Activated CD8-positive, alpha-beta memory T cell treated with anti-CD3 and anti-CD28 coated beads, Interleukin-2, amount 50 U/mL, for 24 hours (primary cell): Measurements from ENCODE around the gene OPRL1.

Experiments used
- DNase-seq: peaks from one replicate; pipeline ENCODE4 v3.0.0-alpha.2; 2020; ENCODE audit errors: extremely low read depth

Gene OPRL1

DNA sequence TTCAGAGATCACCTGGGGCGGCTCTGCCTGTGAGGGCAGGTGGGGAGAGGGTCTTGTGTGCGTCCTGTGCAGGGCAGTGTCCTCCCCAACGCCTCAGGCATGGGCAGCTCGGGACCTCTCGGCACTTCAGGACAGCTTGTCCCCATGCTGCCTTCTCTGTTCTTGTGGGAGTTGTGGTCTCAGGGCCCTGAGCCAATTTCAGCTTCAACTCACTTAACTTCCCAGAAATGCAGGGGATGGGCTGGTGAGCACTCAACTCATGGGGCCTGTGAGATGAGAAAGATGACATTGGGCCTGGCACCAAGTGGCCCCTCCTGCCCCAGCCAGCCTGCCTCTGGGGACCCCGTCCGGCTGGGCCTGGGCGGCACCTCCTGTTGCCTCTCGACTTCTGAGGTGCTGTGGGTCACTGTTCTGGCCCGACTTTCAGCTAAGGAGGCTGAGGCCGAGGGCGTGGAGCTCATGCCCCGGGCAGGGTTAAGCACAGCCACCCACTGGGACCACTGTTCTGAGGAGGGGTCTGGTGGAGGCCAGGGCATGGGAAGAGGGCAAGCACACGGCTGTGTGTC is 7.3 kb upstream of the OPRL1 start:
- no peak for DNase-seq

- no peak for DNase-seq
These were observed 6.3 kb upstream of the OPRL1 start for GRCh38 chr20:64073476-64074183.

DNA sequence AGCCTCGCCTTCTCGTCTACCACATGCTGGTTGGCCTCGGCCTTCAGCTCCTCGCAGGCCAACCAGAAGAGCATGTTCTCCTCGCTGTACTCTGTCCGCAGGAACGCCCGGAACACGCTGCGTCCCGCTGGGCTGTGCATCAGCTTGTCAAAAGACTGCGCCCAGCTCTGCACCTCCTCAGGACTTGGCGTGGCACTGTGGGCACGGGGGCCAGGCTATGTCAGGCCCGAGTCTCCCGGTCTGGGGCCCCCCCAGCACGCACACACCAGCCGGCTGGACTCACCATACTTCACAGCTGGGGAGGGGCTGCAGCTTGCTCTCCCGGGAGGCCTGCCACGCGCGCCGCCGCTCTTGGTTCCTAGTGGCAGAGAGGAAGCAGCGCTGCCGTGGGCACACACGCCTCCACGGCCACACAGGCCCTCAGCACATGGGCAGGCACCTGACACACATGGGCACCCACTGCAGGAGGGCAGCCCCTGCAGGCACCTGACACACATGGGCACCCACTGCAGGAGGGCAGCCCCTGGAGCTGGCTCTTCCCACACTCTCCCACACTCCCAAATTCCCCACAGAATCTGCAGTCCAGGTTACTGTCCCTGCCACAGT is 5.6 kb upstream of the OPRL1 start:
- DNase-seq: no peak

- DNase-seq: no peak
These were observed 4.9 kb upstream of the OPRL1 start for GRCh38 chr20:64074963-64075362.

- DNase-seq: no peak
These were observed 4.3 kb upstream of the OPRL1 start for GRCh38 chr20:64075556-64075955.

- DNase-seq: no peak
These were observed 3.6 kb upstream of the OPRL1 start for GRCh38 chr20:64076061-64076997.

GRCh38 chr20:64077094-64077493 is 2.8 kb upstream of the OPRL1 start:
- DNase-seq: no peak

- DNase-seq: no peak
These were observed 2.4 kb upstream of the OPRL1 start for GRCh38 chr20:64077541-64077875.

DNA sequence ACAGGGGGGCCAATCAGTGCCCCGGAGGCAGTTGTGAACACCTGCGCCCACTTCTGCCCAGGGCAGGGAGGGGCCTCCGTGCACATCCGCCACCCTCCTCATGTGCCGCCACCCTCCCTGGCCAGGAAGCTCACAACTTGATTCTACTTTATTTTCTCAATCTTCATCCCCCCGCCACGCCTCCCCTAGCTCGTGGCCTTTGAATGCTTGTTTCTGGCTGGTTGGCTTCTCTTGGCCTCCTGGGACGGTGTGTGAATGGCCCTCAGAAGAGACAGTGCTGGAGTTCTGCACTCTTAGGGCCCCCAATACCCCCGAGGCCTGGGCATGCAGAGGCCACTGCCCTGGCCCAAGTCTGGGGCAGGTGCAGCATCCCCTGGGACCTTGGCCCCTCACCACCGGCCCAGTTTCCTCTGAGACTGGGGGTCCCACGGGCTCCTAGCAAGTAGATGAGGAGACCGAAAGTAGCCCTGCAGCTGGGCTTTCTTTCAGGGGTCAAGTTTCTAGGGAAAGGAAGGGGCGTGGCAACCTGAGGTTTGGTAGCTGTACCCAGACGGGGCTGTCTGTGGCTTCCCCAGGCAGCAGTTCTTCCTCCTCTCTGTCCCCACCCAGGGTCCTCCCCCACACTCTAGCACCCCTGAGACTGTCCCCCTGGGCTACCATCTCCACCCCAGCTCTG is 1.9 kb upstream of the OPRL1 start:
- DNase-seq: no peak

- no peak for DNase-seq
These were observed 979 bp upstream of the OPRL1 start for GRCh38 chr20:64078934-64079272.

DNA sequence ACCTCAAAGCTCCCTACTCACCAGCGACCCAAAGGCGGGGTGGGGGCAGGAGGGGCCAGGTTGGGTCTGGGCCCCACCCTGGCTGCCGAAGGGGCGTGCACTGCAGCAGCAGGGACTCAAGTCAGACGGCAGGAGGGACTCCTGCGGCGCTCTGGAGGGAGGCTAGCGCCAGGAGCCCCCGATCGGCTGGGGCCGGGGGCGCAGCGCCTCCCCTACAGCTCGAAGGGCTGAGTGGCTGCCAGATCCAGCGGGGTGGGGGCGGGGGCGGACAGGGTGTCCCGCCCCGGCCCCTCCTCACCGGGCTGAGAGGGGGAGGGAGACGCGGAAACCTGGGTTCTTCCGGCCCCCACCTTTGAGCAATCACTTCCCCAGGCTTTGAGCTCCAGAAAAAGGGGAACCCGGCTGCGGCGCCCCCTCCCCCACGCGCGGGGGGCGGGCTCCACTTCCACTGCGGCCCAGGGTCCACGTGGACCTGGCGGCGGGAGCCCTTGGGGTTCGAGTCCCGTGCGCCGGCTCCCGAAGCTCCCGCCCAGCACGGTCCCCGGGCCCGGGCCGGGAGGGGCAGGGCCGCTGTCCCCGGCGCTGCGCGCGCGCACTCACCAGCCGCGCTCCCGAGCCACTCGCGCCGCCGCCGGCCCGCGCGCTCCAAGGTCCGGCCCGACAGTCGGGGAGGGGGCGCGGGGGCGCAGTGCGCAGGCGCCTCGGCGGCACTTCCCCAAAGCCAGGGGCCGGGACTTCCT is 439 bp upstream of the OPRL1 start, which contains the start of gene RGS19:
RGS19 (minus strand) TSS at position 246 of the 740 bp plus-strand sequence. CDS start 2,632 bp downstream, outside the sequence.
- DNase-seq: no peak

DNA sequence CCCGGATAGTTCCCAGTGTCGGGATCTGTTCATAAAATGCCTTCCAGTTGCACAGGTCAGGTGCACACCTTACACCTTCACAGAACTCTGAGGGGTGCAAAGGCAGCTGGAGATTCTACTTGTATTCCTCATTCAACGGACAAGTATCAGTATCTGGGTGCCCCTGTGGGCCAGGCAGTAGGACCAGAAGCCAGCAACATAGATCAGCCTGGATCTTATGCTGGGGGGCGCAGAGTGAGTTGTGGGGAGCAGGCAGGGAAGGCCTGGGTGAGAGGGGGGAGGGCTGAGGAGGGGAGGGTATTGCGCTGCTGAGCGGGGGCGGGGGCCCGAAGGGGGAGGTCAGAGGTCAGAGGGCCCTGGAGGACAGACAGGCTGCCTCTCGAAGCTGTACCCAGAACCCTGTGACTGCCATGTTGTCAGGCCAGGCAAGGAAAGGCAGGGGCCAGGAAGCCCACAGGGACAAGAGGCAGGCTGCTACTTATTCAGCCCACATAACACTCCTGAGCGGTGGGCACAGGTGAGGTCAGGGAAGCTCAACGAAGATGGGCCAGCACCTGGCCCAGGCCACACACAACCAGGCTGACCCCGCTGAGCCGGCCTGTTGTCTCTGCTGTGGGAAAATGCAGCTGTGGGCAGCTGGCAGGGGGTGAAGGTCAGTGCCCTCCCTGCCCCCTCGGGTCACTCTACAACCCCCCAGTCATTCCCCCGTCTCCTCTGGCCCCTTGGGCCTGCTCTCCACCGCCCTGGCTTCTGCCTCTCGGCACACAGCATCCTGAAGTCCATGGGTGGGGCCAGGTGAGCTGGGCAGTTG is 1.1 kb downstream of the OPRL1 start:
- no peak for DNase-seq

DNA sequence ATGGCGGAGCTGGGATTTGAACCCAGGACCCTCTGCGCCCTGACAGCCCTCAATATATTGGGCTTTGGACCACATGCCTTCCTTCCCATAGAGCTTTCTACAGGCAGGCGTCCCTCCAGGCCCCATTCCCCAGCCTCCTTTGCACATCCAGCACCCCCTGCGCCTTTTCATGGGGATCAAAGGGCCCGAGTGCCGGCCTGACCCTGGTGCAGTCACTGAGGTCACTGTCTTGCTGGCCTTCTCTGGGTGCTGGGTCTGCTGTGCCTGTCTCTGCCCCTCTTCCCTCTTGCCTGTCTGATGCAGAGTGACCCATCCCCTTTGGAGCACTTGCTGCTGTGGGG is 1.7 kb downstream of the OPRL1 start:
- DNase-seq: no peak

DNA sequence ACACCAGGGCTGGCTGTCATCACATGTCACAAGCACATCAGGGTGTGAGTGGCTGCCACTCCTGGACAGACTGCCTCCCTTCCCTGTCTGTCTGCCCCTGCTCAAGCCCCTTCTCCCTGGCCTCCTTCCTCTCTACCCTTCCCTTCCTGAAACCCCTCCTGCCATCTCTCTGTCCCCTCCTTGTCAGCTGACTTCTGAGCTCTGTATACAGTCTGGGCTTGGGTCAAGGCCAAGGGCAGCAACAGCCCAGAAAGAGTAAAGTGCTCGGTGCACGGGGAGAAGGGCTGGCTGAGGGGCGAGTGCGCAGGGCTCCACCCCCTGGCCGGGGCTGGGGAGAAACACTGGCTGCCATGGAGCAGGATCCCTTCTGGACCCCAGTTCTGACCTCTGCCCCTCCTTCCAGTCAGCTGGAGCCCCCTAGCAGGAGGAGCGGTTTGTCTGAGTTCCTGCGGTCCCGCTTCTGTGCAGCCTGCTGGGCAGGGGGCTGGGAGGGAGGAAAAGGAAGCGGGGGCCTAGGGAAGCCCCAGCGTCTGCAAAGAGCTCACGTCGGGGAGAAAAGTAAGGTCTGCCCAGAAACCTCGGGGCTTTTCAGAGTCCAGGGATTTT is 2.3 kb downstream of the OPRL1 start:
- no peak for DNase-seq

DNA sequence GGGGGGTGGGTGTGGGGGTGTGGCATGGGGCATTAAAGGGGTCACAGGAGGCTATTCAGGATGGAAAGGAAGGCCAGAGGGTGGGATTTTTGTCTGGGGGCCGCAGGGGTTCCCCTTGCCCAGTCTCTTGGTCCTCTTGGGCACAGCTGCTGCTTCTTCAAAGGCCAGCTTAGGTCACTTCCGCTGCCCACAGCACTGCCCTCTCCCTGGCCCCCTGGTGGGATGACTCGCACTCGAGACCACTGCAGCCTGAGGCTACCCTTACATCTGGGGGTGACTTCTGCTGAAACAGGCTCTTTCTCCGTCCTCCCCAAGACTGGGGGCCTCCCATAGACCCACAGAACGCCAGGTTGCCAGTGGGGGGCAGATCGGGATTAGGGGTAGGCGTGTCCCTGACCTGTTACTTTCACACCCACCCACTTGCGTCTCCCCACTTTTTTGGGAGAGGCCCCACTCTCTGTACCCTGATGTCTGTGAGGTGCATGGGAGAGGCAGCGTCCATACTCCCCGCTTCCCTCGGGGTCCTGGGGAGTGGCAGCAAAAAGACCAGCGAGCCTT is 3.0 kb downstream of the OPRL1 start:
- DNase-seq: no peak

GRCh38 chr20:64083378-64083803 is 3.5 kb downstream of the OPRL1 start:
- no peak for DNase-seq

GRCh38 chr20:64083804-64084684 is 4.2 kb downstream of the OPRL1 start, which contains the start of gene LKAAEAR1:
TSS of gene LKAAEAR1 (minus strand) at chr20:64084398. CDS start at chr20:64084219, 179 bp downstream.
- DNase-seq: no peak

GRCh38 chr20:64084685-64085152 is 4.8 kb downstream of the OPRL1 start:
- no peak for DNase-seq
